GM19395 (cell line): ENCODE data around the gene SLC9A9.

Experiments
- ATAC-seq: cut with Tn5 transposase; IDR thresholded peaks from one replicate; pipeline ENCODE4 v1.9.1; 2021; ENCODE audit warnings: mild to moderate bottlenecking, moderate library complexity; ENCODE audit not compliant: unreplicated experiment

SLC9A9 gene

DNA sequence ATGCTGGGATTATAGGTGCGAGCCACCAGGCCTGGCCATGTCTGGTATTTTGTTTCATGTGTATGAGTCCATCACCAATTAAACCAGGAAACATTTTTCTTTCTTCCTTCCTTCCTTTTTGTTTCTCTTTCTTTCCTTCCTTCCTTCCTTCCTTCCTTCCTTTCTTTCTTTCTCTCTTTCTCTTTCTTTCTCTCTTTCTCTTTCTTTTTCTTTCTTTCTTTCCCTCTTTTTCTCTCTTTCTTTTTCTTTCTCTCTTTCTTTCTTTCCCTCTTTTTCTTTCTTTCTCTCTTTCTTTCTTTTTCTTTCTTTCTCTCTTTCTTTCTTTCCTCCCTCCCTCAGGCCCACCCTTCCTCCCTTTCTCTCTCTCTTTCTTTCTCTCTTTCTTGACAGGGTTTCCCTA, 83.4 kb downstream of the SLC9A9 start:
- ATAC-seq, result no peak

DNA sequence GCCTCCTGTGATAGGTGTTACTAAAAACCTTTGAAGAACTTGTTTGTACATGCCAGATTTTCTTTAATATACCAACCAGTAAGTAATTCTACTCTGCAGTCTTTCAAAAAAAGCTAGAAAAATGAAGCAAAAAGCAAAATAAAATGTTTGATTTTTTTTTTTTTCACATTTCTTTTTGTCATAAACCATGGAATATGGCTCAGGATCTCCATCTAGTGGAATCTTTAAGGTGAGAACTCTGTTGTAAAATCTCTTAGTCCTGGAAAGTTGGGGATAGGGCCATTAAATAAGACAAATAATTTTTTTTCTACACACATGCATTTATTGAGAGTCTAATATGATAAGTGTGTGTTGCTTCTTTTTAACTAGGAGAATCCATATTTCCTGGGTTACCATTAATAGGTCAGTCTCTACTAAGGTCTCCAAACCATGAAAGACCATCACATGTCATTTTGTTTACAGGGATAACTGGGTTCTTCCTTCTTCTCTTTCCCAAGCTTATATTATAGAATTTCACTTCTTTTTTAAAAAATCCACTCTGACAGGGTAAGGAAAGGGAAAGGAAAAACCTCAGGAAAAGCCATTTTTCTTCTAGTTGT, 84.6 kb downstream of the SLC9A9 start:
- ATAC-seq, result no peak

- ATAC-seq, result no peak
These were observed 90.6 kb downstream of the SLC9A9 start for GRCh38 chr3:143757691-143758090.

GRCh38 chr3:143755978-143756377, 92.3 kb downstream of the SLC9A9 start:
- peak; percentile 65 for ATAC-seq

DNA sequence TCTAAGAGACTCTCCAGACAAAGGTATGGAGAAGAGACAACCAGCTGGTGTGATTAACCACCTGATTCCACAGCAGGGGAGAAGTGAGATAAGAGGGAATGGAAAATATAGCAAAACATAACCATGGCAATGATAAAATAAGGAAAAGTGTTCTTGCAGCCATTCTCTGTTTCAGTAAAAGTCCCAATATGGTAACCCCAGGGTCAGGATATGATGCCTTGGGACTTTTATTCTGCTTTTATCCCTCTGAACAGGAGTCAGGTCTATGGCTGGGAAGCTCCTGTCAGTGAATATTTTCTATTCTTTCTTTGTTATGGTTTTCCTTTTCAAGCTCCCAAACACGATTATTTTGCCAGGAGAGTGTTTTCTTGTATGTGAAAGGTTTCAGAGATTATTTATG, 94.2 kb downstream of the SLC9A9 start:
- no peak for ATAC-seq

- ATAC-seq, result no peak
These were observed 94.8 kb downstream of the SLC9A9 start for GRCh38 chr3:143753456-143753855.

GRCh38 chr3:143753006-143753405, 95.3 kb downstream of the SLC9A9 start:
- no peak for ATAC-seq

DNA sequence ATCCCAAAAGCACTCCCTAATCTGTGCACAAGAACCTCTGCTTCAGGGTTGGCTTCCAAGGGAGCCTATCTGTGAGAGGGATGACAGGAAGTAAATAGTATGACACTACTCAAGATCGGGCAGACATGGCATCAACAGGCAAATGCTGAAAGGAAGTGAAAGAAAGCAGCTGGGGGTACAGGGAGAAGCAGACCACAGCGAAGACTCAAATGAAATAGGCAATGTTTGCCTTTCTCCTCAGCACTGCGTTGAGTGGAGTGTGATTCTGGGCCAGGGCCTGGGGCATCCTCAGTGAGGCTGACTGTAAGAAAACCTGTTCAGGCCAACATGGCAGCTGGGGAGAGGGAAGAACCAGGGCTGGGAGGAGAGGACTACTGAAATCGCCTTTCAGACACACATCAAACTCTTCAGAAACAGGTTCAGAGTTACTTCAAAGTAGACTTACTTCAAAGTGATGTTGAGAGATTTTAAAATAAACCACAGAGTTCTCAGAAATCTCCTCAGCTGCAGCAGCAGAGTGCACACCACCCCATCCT, 96.6 kb downstream of the SLC9A9 start:
- ATAC-seq, result peak; percentile 87

DNA sequence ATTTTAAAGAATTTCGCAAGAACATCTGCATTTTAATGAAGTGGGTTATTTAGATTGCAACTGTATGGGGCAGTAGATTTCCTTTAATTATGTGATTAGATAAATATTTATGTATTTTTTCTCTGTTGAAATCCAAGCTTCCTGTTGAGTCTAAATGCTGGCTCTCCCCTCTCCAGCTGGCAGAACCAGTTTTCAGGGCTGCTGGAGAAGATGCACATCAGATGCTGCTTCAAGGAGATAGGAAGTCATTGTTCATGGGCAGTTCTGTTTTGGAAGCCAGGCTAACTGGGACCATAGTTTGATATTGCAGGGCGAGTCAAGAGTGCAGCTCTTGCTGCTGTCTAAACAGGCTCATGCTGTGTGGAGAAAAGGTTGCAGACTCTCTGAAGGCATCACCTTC, 97.4 kb downstream of the SLC9A9 start:
- no peak for ATAC-seq

GRCh38 chr3:143749926-143750325, 98.3 kb downstream of the SLC9A9 start:
- no peak for ATAC-seq

GRCh38 chr3:143737065-143737464, 111.2 kb downstream of the SLC9A9 start:
- no peak for ATAC-seq

DNA sequence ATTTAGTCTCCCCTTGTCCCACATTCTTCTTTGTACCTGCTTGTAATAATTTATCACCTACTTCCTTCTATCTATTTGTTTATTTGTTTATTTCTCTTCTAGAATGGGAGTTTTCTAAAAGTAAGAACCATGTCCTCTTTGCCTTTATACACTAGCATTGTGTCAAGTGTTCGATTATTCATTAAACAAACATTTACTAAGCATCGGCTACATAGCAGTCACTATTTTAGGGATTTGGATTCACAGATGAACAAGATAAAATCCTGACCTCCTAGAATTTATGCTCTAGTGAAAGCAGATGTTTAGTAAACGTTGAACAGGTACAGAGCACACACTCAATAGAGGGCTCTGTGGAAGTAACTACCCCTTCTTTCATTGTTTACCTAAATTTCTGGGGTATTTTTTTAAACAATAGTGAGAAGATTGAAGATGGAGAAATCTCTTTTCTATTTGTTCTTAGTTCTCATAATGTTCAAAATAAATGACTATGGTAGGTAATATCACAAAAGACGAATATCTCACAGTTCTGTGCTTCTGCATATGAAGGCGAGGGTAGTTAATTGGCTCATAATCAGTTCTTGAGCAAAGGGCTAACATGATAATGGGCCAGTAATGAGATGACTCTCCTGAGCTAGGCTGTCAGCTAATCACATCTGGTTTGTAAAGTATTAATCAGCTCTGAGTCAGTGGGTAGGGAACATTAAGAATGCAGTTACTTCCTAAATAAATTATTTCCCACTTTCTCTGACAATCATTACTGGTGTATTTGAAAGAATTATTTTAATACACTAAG, 111.9 kb downstream of the SLC9A9 start:
- no peak for ATAC-seq

- ATAC-seq, result no peak
These were observed 116.5 kb downstream of the SLC9A9 start for GRCh38 chr3:143731776-143732175.

DNA sequence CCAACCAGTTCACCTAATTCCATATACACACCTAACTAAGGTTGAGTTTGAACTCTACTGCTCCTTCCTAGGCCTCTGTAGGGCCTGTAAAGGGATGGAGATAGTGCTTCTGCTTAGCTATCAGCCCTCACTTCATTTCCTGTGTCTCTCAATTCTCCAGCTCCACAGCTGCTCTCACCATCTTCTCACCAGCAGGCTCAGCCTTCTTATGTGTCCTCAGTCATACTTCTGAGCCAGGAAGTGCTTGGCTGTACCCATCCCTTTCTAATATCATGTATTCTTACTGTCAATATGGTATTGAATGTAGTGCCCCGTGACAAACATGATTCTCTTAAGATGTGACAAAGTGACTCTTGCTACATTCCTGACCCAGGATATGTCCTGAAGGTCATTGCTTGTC, 116.9 kb downstream of the SLC9A9 start:
- no peak for ATAC-seq

- ATAC-seq, result no peak
These were observed 120.9 kb downstream of the SLC9A9 start for GRCh38 chr3:143727391-143727790.

DNA sequence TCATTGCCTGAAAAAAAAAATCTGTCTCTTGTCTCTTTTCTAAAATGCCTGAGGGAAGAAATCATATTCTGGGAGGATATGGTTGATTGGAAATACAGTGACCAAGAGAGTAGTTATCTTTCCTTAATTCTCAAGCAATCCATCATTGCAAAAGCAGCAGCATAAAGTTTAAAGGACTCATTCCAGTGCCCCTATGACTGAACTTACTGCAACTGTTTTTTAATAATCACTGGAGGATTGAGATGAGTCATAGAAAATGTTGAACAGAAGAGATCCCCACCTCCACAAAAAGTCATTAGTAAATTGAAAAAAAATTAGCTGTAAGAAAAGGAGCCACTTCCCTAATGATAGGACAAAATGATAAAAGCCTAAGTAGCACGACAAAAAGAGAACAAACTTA, 121.5 kb downstream of the SLC9A9 start:
- no peak for ATAC-seq

- no peak for ATAC-seq
These were observed 127.9 kb downstream of the SLC9A9 start for GRCh38 chr3:143720381-143720780.

GRCh38 chr3:143718463-143718862, 129.8 kb downstream of the SLC9A9 start:
- no peak for ATAC-seq

- no peak for ATAC-seq
These were observed 131.5 kb downstream of the SLC9A9 start for GRCh38 chr3:143716731-143717130.

DNA sequence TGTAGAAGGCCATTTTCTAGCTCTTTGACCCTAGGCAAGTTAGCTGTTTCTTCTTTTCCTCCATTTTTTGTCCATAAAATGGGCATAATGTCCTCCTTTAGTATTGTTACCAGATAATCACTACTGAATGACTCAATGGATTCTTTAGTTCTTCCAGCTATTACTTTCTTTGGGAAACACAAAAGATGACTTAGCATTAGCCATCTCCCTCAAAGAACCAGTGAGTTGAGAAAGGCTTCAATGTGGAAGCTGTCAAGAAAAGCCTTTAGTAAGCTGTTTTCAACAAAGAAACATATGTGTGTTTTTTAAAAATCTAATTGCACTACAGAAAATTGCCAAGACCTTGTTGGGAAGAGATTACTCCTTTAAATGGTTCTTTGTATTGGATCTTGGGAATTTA, 135.7 kb downstream of the SLC9A9 start:
- ATAC-seq, result no peak

GRCh38 chr3:143707848-143708247, 140.4 kb downstream of the SLC9A9 start:
- no peak for ATAC-seq

- ATAC-seq, result no peak
These were observed 147.8 kb downstream of the SLC9A9 start for GRCh38 chr3:143700431-143700975.
